PC-9 (cell line): ENCODE results near the gene SERPINI1. TPM values are rescaled to one million over a fixed set of nuclear protein-coding genes. Genes with fewer than 3 reads are reported as not detected.

Experiments used
- BruUV-seq: library from RNA; stranded (reverse); fragments of 400-500 nt; replicated peaks from 2 replicates; lab custom pipeline; 2021; lab: Mats Ljungman, UMichigan
- CTCF ChIA-PET: fragments of 300-600 bp; sonication (Branson Sonifier 250); formaldehyde crosslinking; loops from one replicate; lab custom pipeline; 2022; ENCODE audit warnings: antibody characterized with exemption; lab: Charles Lee
- POLR2A ChIA-PET: fragments of 300-600 bp; sonication (Branson Sonifier 250); formaldehyde crosslinking; loops from one replicate; lab custom pipeline; 2022; ENCODE audit warnings: antibody characterized with exemption; ENCODE audit not compliant: unreplicated experiment; lab: Charles Lee
- DNase-seq, 2 experiments: peaks; one replicate each; pipeline versions ENCODE4 v3.0.0 to v3.0.0-alpha.2; 2015 to 2022; ENCODE audit warnings: mixed read lengths in 1 of 2
- H2AFZ ChIP-seq: fragments of 200-600 bp; sonication (generic); 2 replicates; pipeline ENCODE4 v1.8.1; 2017; ENCODE audit warnings: antibody characterized with exemption
- H3F3A ChIP-seq: fragments of 200-600 bp; sonication (generic); 2 replicates; pipeline ENCODE4 v1.8.1; 2017; ENCODE audit warnings: antibody characterized with exemption, mild to moderate bottlenecking, low read depth; ENCODE audit not compliant: insufficient read depth
- H3K27ac ChIP-seq: fragments of 200-600 bp; sonication (generic); 2 replicates; pipeline ENCODE4 v1.6.1; 2016; ENCODE audit warnings: mixed run types
- H3K27me3 ChIP-seq: fragments of 200-600 bp; sonication (generic); 2 replicates; pipeline ENCODE4 v1.6.1; 2016; ENCODE audit warnings: low read depth, mixed run types; ENCODE audit not compliant: insufficient read depth
- H3K36me3 ChIP-seq: fragments of 200-600 bp; sonication (generic); 2 replicates; pipeline ENCODE4 v1.6.1; 2016; ENCODE audit warnings: low read depth, mixed run types
- H3K4me1 ChIP-seq: fragments of 200-600 bp; sonication (generic); replicated peaks from 2 replicates; pipeline ENCODE4 v1.6.1; 2016; ENCODE audit warnings: mixed run types; ENCODE audit not compliant: insufficient read depth
- H3K4me2 ChIP-seq: fragments of 200-600 bp; sonication (generic); 2 replicates; pipeline ENCODE4 v1.6.1; 2017; ENCODE audit warnings: mixed run types
- H3K4me3 ChIP-seq: fragments of 200-600 bp; sonication (generic); 2 replicates; pipeline ENCODE4 v1.6.1; 2016; ENCODE audit warnings: mixed run types
- H3K79me2 ChIP-seq: fragments of 200-600 bp; sonication (generic); 2 replicates; pipeline ENCODE4 v1.6.1; 2017; ENCODE audit warnings: low read depth, mixed run types
- H3K9me2 ChIP-seq: fragments of 200-600 bp; sonication (generic); 2 replicates; pipeline ENCODE4 v1.8.1; 2017; ENCODE audit warnings: mild to moderate bottlenecking; ENCODE audit not compliant: insufficient read depth
- H3K9me3 ChIP-seq: fragments of 200-600 bp; sonication (generic); 2 replicates; pipeline ENCODE4 v1.8.1; 2016; ENCODE audit warnings: low read depth; ENCODE audit not compliant: insufficient read depth
- H4K20me1 ChIP-seq: fragments of 200-600 bp; sonication (generic); 2 replicates; pipeline ENCODE4 v1.8.1; 2017; ENCODE audit not compliant: insufficient read depth
- CTCF ChIP-seq: fragments of 200-600 bp; sonication (generic); conservative IDR thresholded peaks from 2 replicates; pipeline ENCODE4 v1.6.1; 2017; ENCODE audit warnings: mixed run types, antibody characterized with exemption, mild to moderate bottlenecking, moderate library complexity
- EZH2 ChIP-seq: fragments of 200-600 bp; sonication (generic); IDR thresholded peaks from 2 replicates; pipeline ENCODE4 v1.8.0; 2017; ENCODE audit warnings: antibody characterized with exemption, low read depth
- intact Hi-C: fragments of 100-400 bp; cut with micrococcal nuclease; formaldehyde crosslinking; loops from one replicate; pipeline ENCODE4 v1.10.0; 2022; ENCODE audit not compliant: unreplicated experiment
- total RNA-seq: library from RNA; stranded (reverse); gene quantifications from 2 replicates; pipeline ENCODE4 v1.2.3, GENCODE V29; 2021

Gene SERPINI1
- total RNA-seq, 1 experiment from 2014 or later: 2.4 TPM

- intact Hi-C loops: no loop called here
- no peaks in the 10 kb centered on the region for H3K27me3 ChIP-seq
- no TSS peak for BruUV-seq
- H2AFZ ChIP-seq: no peak overlapping the region
- no peaks in the 10 kb centered on the region for H3K9me3 ChIP-seq
- peaks cover 2% of the 10 kb centered on the region for H3K79me2 ChIP-seq
- CTCF ChIA-PET: no interaction called here
- POLR2A ChIA-PET: no interaction called here
- 0 out of 2 replicates have a peak, but pooled peaks cover 7% of the 10 kb centered on the region for H4K20me1 ChIP-seq
- no peak for DNase-seq
- H3F3A ChIP-seq: no peaks in the 10 kb centered on the region
- no peaks in the 10 kb centered on the region for H3K9me2 ChIP-seq
- H3K27ac ChIP-seq: no peak overlapping the region
- H3K36me3 ChIP-seq: peaks cover 21% of the 10 kb centered on the region
- TF ChIP-seq CTCF (no peak), EZH2 (no peak)
- H3K4me1 ChIP-seq: no peaks in the 10 kb centered on the region
- no peak overlapping the region for H3K4me3 ChIP-seq
- no peak overlapping the region for H3K4me2 ChIP-seq
Observed at GRCh38 chr3:167705840-167706239, 29.7 kb upstream of the SERPINI1 start.

- H3K9me2 ChIP-seq: no peaks in the 10 kb centered on the region
- H3K4me2 ChIP-seq: no peak overlapping the region
- CTCF ChIA-PET: no interaction called here
- BruUV-seq: no TSS peak
- POLR2A ChIA-PET: no interaction called here
- H3K79me2 ChIP-seq: peaks cover 38% of the 10 kb centered on the region
- H3K27me3 ChIP-seq: no peaks in the 10 kb centered on the region
- no peak for TF ChIP-seq CTCF
- TF ChIP-seq EZH2: no peak
- no peaks in the 10 kb centered on the region for H3F3A ChIP-seq
- intact Hi-C loops: no loop called here
- no peak for DNase-seq
- H3K9me3 ChIP-seq: no peaks in the 10 kb centered on the region
- H3K4me1 ChIP-seq: no peaks in the 10 kb centered on the region
- no peak overlapping the region for H3K27ac ChIP-seq
- H3K4me3 ChIP-seq: no peak overlapping the region
- H3K36me3 ChIP-seq: peaks cover 23% of the 10 kb centered on the region
- H2AFZ ChIP-seq: no peak overlapping the region
- peaks cover 21% of the 10 kb centered on the region; the same call in 1 of the 2 replicates for H4K20me1 ChIP-seq
Observed at GRCh38 chr3:167709690-167710089, 25.8 kb upstream of the SERPINI1 start.

- Histone ChIP-seq H3K9me2 (no peaks in the 10 kb centered on the region), H3K27me3 (no peaks in the 10 kb centered on the region), H3K27ac (no peak overlapping the region), H3K4me1 (no peaks in the 10 kb centered on the region), H4K20me1 (peaks cover 21% of the 10 kb centered on the region; the same call in 1 of the 2 replicates), H3K4me2 (no peak overlapping the region), H3K4me3 (no peak overlapping the region), H3K36me3 (peaks cover 24% of the 10 kb centered on the region; the same call in 1 of the 2 replicates), H3K79me2 (peaks cover 46% of the 10 kb centered on the region), H3F3A (no peaks in the 10 kb centered on the region), H3K9me3 (no peaks in the 10 kb centered on the region), H2AFZ (no peak overlapping the region)
- CTCF ChIA-PET: no interaction called here
- no peak for DNase-seq
- intact Hi-C loops: no loop called here
- POLR2A ChIA-PET: no interaction called here
- TF ChIP-seq EZH2: no peak
- BruUV-seq: no TSS peak
Observed at GRCh38 chr3:167710552-167710951, 25.0 kb upstream of the SERPINI1 start.

GRCh38 chr3:167711439-167711838, 24.1 kb upstream of the SERPINI1 start:
- TF ChIP-seq CTCF (no peak), EZH2 (no peak)
- no peaks in the 10 kb centered on the region for H3K9me2 ChIP-seq
- H4K20me1 ChIP-seq: peaks cover 24% of the 10 kb centered on the region; the same call in 1 of the 2 replicates
- H3K27me3 ChIP-seq: no peaks in the 10 kb centered on the region
- intact Hi-C loops: no loop called here
- no peak overlapping the region for H3K4me2 ChIP-seq
- no peaks in the 10 kb centered on the region for H3F3A ChIP-seq
- peaks cover 21% of the 10 kb centered on the region; the same call in 1 of the 2 replicates for H3K36me3 ChIP-seq
- no peak overlapping the region for H3K4me3 ChIP-seq
- H2AFZ ChIP-seq: no peak overlapping the region
- no TSS peak for BruUV-seq
- POLR2A ChIA-PET: no interaction called here
- H3K27ac ChIP-seq: no peak overlapping the region
- H3K79me2 ChIP-seq: peaks cover 51% of the 10 kb centered on the region
- no peaks in the 10 kb centered on the region for H3K9me3 ChIP-seq
- DNase-seq: no peak
- CTCF ChIA-PET: no interaction called here
- H3K4me1 ChIP-seq: no peaks in the 10 kb centered on the region
